K562 (cell line): ENCODE data around the gene UAP1. TPM values are rescaled to one million over a fixed set of nuclear protein-coding genes. Genes with fewer than 3 reads are reported as not detected.
A peak's percentile ranks its signal among the peaks of the same experiment; 100 is the strongest.

Experiments used
- BDP1 ChIP-seq: IDR thresholded peaks from 3 replicates; pipeline ENCODE4 v1.6.1; 2011; ENCODE audit not compliant: insufficient read length, insufficient read depth
- CBX2 ChIP-seq: fragments of 200-600 bp; sonication (generic); IDR thresholded peaks from one replicate; pipeline ENCODE4 v1.6.1; 2012; ENCODE audit warnings: mild to moderate bottlenecking, low read length, inconsistent platforms; ENCODE audit not compliant: insufficient read depth, poor library complexity, severe bottlenecking
- CEBPB ChIP-seq: fragments of 450-650 bp; IDR thresholded peaks from 2 replicates; pipeline ENCODE4 v1.6.1; 2016; ENCODE audit warnings: missing genetic modification characterization, missing compliant biosample characterization
- GATAD2A ChIP-seq: fragments of 450-650 bp; IDR thresholded peaks from 2 replicates; pipeline ENCODE4 v1.6.1; 2017
- MIER1 ChIP-seq: fragments of 450-650 bp; IDR thresholded peaks from 2 replicates; pipeline ENCODE4 v1.6.1; 2016; ENCODE audit warnings: antibody characterized with exemption, mild to moderate bottlenecking, low read depth
- PTBP1 ChIP-seq: fragments of 200-400 bp; formaldehyde crosslinking; IDR thresholded peaks from 2 replicates; pipeline ENCODE4 v1.6.1; 2017; ENCODE audit warnings: low read depth, low read length
- PTTG1 ChIP-seq: fragments of 450-650 bp; IDR thresholded peaks from 2 replicates; pipeline ENCODE4 v1.6.1; 2016; ENCODE audit warnings: low read depth, mild to moderate bottlenecking, missing genetic modification characterization, missing compliant biosample characterization
- SIN3A ChIP-seq, 2 experiments: fragments of 150-350 bp in 1 of 2; IDR thresholded peaks; 2 replicates each; pipeline ENCODE4 v1.6.1; 2011 to 2016; ENCODE audit warnings: borderline replicate concordance in 2 of 2, low read depth in 2 of 2, low read length in 2 of 2, mild to moderate bottlenecking in 2 of 2, moderate library complexity in 2 of 2; ENCODE audit not compliant: control insufficient read depth in 1 of 2
- SMARCB1 ChIP-seq: IDR thresholded peaks from 2 replicates; pipeline ENCODE4 v1.6.1; 2011; ENCODE audit warnings: improper control_type of control experiment, low read depth; ENCODE audit not compliant: insufficient read length
- SMARCC2 ChIP-seq: fragments of 450-650 bp; IDR thresholded peaks from 2 replicates; pipeline ENCODE4 v1.6.1; 2017; ENCODE audit warnings: antibody characterized with exemption, moderate library complexity, mild to moderate bottlenecking, low read depth
- STAG1 ChIP-seq: sonication (generic); formaldehyde crosslinking; IDR thresholded peaks from 2 replicates; pipeline ENCODE4 v1.5.0; 2020; ENCODE audit warnings: missing genetic modification reagents, borderline replicate concordance
- ZNF165 ChIP-seq: fragments of 250-450 bp; sonication (Bioruptor Pico); IDR thresholded peaks from 2 replicates; pipeline ENCODE4 v1.4.0; 2020; ENCODE audit warnings: borderline replicate concordance
- ZNF77 ChIP-seq: fragments of 250-450 bp; sonication (Bioruptor Pico); IDR thresholded peaks from 2 replicates; pipeline ENCODE4 v1.5.0; 2020
- polyA plus RNA-seq, 8 experiments: library from polyadenylated mRNA; depleted of rRNA in 4 of 8; stranded (reverse) in 5 of 8; unstranded in 3 of 8; fragments of >200 nt; fragmentation: Nextera tagmentation in 2 of 8; fragmentation: Illumina TruSeq in 1 of 8; extraction: Ambion mirVana in 2 of 8; extraction: Trizol in 1 of 8; gene quantifications; 2 replicates each; pipeline versions ENCODE4 v1.2.1 to v1.2.3, GENCODE V29; 2011 to 2014; ENCODE audit warnings: inconsistent platforms in 1 of 8, missing spikeins in 1 of 8
- total RNA-seq, 7 experiments: library from RNA; depleted of rRNA in 6 of 7; stranded (reverse); fragments of >200 nt in 6 of 7; fragmentation: Illumina TruSeq in 2 of 7; extraction: Trizol in 2 of 7; gene quantifications; 2 replicates each; pipeline versions ENCODE4 v1.2.1 to v1.2.3, GENCODE V29; 2011 to 2021; ENCODE audit warnings: low replicate concordance in 1 of 7
- TF ChIP-seq, protein P1 (sequence below), 2 experiments: fragments of 450-650 bp; IDR thresholded peaks; 2 replicates each; pipeline ENCODE4 v1.6.1; 2016; ENCODE audit warnings: mild to moderate bottlenecking in 2 of 2, borderline replicate concordance in 1 of 2, low read depth in 1 of 2, moderate library complexity in 1 of 2
- TF ChIP-seq, protein P2 (sequence below), 2 experiments: fragments of 450-650 bp in 1 of 2; IDR thresholded peaks; 2 replicates each; pipeline ENCODE4 v1.6.1; 2011 to 2017; ENCODE audit warnings: low read depth in 2 of 2, antibody characterized with exemption in 1 of 2, borderline replicate concordance in 1 of 2, low read length in 1 of 2, mild to moderate bottlenecking in 1 of 2, mixed read lengths in 1 of 2; ENCODE audit not compliant: control insufficient read depth in 1 of 2
- TF ChIP-seq, protein P3 (sequence below): sonication (generic); formaldehyde crosslinking; IDR thresholded peaks from 2 replicates; pipeline ENCODE4 v1.9.0; 2022; ENCODE audit warnings: mild to moderate bottlenecking, missing genetic modification reagents

UAP1 gene
- total and polyA plus RNA-seq, 9 of the 15 experiments (the other 6 are each of a cell fraction or from before 2014, with no cell fraction given), result 182 to 317 (median 213) TPM

DNA sequence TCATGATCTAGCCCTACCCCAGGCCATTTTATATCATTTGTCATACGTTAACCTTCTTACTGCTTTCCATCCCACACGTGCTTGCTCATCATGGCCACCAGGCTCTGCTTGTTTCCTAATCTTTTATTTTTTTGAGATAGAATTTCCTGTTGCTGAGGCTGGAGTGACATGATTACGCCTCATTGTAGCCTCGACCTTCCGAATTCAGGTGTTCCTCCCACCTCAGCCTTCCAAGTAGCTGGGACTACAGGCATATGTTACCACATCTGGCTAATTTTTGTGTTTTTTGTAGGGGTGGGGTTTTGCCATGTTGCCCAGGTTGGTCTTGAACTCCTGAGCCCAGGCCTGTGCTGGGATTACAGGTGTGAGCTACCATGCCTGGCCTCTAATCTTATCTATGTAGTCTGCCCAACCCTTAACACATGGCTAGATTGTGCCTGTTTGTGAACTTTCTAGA is 3.3 kb downstream of the UAP1 start (continued):
- no peak for TF ChIP-seq SMARCC2
- TF ChIP-seq MIER1, result no peak; the same call in 1 of the 2 replicates
- peak; percentile 33; the same call in 1 of the 2 replicates for TF ChIP-seq CEBPB (tag)
- TF ChIP-seq ZNF77 (CRISPR knock-in tag), result no peak
- no peak for TF ChIP-seq PTTG1
- TF ChIP-seq BDP1, result no peak
- TF ChIP-seq CBX2, result no peak
- TF ChIP-seq PTBP1, result no peak
- TF ChIP-seq, protein P1, sequence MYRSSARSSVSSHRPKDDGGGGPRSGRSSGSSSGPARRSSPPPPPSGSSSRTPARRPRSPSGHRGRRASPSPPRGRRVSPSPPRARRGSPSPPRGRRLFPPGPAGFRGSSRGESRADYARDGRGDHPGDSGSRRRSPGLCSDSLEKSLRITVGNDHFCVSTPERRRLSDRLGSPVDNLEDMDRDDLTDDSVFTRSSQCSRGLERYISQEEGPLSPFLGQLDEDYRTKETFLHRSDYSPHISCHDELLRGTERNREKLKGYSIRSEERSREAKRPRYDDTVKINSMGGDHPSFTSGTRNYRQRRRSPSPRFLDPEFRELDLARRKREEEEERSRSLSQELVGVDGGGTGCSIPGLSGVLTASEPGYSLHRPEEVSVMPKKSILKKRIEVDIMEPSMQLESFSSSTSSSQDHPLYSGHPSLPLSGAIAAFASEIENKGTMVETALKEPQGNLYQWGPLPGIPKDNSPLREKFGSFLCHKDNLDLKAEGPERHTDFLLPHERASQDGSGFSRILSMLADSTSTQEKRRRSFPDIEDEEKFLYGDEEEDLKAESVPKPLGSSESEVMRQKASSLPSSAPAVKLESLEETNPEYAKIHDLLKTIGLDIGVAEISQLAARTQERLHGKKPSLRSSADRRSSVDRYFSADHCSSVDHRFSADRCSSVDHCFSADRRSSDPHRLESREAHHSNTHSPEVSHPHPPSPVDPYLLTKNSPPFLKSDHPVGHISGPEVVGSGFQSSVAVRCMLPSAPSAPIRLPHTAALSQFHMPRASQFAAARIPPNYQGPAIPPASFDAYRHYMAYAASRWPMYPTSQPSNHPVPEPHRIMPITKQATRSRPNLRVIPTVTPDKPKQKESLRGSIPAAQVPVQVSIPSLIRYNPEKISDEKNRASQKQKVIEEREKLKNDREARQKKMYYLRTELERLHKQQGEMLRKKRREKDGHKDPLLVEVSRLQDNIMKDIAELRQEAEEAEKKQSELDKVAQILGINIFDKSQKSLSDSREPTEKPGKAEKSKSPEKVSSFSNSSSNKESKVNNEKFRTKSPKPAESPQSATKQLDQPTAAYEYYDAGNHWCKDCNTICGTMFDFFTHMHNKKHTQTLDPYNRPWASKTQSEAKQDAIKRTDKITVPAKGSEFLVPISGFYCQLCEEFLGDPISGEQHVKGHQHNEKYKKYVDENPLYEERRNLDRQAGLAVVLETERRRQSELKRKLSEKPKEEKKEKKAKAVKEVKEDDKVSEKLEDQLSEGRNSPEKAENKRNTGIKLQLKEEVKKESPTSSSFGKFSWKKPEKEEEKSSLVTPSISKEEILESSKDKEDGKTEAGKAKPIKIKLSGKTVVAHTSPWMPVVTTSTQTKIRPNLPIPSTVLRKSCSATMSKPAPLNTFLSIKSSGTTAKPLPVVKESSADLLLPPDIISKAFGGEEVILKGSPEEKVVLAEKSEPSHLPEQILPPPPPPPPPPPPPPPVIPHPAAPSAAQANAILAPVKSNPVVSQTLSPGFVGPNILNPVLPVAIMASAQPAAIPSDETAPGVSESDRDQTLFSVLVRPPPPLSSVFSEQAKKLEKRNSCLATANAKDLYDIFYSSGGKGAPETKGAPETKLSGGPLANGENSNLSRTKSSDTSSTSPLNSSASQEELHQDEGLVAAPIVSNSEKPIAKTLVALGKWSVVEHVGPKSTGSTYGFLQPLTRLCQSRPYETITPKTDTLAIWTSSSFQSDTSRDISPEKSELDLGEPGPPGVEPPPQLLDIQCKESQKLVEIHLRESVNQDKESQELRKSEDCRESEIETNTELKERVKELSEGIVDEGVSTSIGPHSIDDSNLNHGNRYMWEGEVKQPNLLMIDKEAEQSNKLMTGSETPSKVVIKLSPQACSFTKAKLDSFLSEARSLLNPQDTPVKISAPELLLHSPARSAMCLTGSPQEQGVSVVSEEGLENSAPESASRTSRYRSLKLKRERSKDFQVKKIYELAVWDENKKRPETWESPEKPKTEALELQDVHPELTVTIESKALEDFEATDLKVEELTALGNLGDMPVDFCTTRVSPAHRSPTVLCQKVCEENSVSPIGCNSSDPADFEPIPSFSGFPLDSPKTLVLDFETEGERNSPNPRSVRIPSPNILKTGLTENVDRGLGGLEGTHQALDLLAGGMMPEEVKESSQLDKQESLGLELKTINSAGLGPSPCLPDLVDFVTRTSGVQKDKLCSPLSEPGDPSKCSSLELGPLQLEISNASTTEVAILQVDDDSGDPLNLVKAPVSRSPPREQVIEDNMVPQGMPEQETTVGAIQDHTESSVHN (IDR thresholded peaks at IDR 0.05; ENCODE audit: borderline replicate concordance in 1 of 2, low read depth in 1 of 2), result no peak
- TF ChIP-seq ZNF165, result no peak
- no peak for TF ChIP-seq SMARCB1
- TF ChIP-seq SIN3A (IDR thresholded peaks at IDR 0.05; ENCODE audit: borderline replicate concordance in 2 of 2, control insufficient read depth in 1 of 2, low read depth in 2 of 2, low read length in 2 of 2), result peak in 1 of 2 experiments; percentile 18; a peak in 1 of 4 replicates
- TF ChIP-seq STAG1, result no peak
- TF ChIP-seq, protein P2, sequence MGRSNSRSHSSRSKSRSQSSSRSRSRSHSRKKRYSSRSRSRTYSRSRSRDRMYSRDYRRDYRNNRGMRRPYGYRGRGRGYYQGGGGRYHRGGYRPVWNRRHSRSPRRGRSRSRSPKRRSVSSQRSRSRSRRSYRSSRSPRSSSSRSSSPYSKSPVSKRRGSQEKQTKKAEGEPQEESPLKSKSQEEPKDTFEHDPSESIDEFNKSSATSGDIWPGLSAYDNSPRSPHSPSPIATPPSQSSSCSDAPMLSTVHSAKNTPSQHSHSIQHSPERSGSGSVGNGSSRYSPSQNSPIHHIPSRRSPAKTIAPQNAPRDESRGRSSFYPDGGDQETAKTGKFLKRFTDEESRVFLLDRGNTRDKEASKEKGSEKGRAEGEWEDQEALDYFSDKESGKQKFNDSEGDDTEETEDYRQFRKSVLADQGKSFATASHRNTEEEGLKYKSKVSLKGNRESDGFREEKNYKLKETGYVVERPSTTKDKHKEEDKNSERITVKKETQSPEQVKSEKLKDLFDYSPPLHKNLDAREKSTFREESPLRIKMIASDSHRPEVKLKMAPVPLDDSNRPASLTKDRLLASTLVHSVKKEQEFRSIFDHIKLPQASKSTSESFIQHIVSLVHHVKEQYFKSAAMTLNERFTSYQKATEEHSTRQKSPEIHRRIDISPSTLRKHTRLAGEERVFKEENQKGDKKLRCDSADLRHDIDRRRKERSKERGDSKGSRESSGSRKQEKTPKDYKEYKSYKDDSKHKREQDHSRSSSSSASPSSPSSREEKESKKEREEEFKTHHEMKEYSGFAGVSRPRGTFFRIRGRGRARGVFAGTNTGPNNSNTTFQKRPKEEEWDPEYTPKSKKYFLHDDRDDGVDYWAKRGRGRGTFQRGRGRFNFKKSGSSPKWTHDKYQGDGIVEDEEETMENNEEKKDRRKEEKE (IDR thresholded peaks at IDR 0.05; ENCODE audit: borderline replicate concordance in 1 of 2, control insufficient read depth in 1 of 2, low read depth in 2 of 2, low read length in 1 of 2), result no peak
- TF ChIP-seq, protein P3, sequence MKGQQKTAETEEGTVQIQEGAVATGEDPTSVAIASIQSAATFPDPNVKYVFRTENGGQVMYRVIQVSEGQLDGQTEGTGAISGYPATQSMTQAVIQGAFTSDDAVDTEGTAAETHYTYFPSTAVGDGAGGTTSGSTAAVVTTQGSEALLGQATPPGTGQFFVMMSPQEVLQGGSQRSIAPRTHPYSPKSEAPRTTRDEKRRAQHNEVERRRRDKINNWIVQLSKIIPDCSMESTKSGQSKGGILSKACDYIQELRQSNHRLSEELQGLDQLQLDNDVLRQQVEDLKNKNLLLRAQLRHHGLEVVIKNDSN, result peak; percentile 14; the same call in 1 of the 2 replicates
- peak; percentile 61; the same call in 1 of the 2 replicates for TF ChIP-seq GATAD2A
